Measurements from ENCODE around the gene UVRAG.
"Not testable (repeated sequence)": the region's sequence is repeated elsewhere in the genome, so short reads cannot be mapped to it uniquely, and the experiment has no call there.

The UVRAG gene

DNA sequence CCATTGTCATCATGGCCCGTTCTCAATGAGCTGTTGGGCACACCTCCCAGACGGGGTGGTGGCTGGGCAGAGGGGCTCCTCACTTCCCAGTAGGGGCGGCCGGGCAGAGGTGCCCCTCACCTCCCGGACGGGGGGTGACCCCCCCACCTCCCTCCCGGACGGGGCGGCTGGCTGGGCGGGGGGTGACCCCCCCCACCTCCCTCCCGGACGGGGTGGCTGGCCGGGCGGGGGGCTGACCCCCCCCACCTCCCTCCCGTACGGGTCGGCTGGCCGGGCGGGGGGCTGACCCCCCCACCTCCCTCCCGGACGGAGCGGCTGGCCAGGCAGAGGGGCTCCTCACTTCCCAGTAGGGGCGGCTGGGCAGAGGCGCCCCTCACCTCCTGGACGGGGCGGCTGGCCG, 62.3 kb downstream of the UVRAG start:
- Mint-ChIP-seq H3K36me3 (peaks cover 18% of the 10 kb centered on the region), H3K4me1 (peaks cover 31% of the 10 kb centered on the region)
- not testable (repeated sequence) for ATAC-seq (ENCODE audit: low read depth); H3K4me3 Mint-ChIP-seq; H3K27ac Mint-ChIP-seq; H3K27me3 Mint-ChIP-seq; H3K9me3 Mint-ChIP-seq; DNase-seq (ENCODE audit: low spot score in 2 of 2)

DNA sequence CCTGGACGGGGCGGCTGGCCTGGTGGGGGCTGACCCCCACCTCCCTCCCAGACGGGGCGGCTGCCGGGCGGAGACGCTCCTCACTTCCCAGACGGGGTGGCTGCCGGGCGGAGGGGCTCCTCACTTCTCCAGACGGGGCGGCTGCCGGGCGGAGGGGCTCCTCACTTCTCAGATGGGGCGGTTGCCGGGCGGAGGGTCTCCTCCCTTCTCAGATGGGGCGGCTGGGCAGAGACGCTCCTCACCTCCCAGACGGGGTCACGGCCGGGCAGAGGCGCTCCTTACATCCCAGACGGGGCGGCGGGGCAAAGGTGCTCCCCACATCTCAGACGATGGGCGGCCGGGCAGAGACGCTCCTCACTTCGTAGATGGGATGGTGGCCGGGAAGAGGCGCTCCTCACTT, 62.9 kb downstream of the UVRAG start:
- H3K36me3 Mint-ChIP-seq, result peaks cover 22% of the 10 kb centered on the region
- not testable (repeated sequence) for H3K27ac Mint-ChIP-seq

DNA sequence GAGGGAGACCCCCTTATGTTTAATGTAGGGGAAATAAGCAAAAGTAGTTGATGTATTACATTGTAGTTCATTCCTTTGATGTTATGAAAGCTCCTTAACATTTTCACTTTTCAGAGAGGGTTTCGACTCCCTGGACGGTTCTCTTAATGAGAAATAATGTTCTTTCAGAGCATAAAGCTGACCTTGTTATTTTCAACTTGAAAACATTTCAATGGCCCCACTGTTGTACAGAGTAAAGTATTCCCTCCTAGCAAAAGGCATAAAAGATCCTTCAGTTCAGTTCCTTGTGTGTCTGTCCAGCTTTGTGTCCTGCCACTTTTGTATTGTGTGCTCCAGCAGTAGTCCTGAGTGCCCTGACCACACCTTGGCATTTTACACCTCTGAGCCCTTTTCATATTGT, 63.9 kb downstream of the UVRAG start:
- Mint-ChIP-seq H3K9me3 (no peaks in the 10 kb centered on the region), H3K27ac (peak overlapping the region; percentile 42), H3K4me1 (peaks cover 20% of the 10 kb centered on the region), H3K27me3 (no peaks in the 10 kb centered on the region), H3K36me3 (peaks cover 24% of the 10 kb centered on the region), H3K4me3 (no peak overlapping the region)
- ATAC-seq (ENCODE audit: low read depth) (no peak), DNase-seq (ENCODE audit: low spot score in 2 of 2) (no peak)

More for the DNA sequence above, 62.9 kb downstream of the UVRAG start:
- not testable (repeated sequence) for H3K27me3 Mint-ChIP-seq; H3K9me3 Mint-ChIP-seq; DNase-seq (ENCODE audit: low spot score in 2 of 2); H3K4me3 Mint-ChIP-seq; ATAC-seq (ENCODE audit: low read depth)
- peaks cover 26% of the 10 kb centered on the region for H3K4me1 Mint-ChIP-seq

DNA sequence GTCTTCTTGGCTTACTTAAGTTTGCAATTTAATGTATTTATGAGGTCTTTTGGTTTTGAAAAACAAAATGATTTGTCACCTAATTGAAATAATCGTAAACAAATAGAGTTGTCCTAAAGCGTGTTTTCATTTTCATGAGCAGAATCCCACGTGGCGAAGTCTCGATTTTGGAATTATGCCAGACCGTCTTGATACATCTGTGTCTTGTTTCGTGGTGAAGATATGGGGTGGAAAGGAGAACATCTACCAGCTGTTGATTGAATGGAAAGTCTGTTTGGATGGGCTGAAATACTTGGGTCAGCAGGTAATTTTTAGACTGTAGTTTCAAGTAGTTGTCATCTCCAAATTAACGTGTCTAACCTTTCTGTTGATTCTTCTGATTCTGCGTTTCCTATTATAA, 64.7 kb downstream of the UVRAG start:
- no peaks in the 10 kb centered on the region for H3K9me3 Mint-ChIP-seq
- H3K27ac Mint-ChIP-seq, result peak overlapping the region; percentile 42
- H3K36me3 Mint-ChIP-seq, result peaks cover 27% of the 10 kb centered on the region
- no peaks in the 10 kb centered on the region for H3K27me3 Mint-ChIP-seq
- no peak for ATAC-seq (ENCODE audit: low read depth)
- no peak for DNase-seq (ENCODE audit: low spot score in 2 of 2)
- H3K4me1 Mint-ChIP-seq, result peaks cover 20% of the 10 kb centered on the region
- H3K4me3 Mint-ChIP-seq, result no peak overlapping the region

DNA sequence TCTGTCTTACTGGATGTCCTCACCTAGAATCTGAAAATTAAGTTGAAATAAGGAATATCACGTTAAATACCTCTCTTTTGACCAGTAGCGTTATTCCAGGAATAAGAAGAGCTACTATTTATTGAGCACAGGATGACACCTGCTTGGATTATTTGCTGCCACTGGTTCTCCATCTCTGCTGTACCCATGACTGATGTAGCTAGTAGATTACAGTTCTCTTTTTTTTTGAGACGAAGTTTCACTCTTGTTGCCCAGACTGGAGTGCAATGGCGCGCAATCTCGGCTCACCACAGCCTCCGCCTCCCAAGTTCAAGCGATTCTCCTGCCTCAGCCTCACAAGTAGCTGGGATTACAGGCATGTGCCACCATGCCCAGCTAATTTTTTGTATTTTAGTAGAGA, 65.3 kb downstream of the UVRAG start:
- H3K27ac Mint-ChIP-seq; H3K4me3 Mint-ChIP-seq; H3K27me3 Mint-ChIP-seq; H3K9me3 Mint-ChIP-seq; DNase-seq (ENCODE audit: low spot score in 2 of 2): not testable (repeated sequence)
- peak; percentile 31 for ATAC-seq (ENCODE audit: low read depth)
- H3K36me3 Mint-ChIP-seq, result peaks cover 26% of the 10 kb centered on the region
- peaks cover 20% of the 10 kb centered on the region for H3K4me1 Mint-ChIP-seq

DNA sequence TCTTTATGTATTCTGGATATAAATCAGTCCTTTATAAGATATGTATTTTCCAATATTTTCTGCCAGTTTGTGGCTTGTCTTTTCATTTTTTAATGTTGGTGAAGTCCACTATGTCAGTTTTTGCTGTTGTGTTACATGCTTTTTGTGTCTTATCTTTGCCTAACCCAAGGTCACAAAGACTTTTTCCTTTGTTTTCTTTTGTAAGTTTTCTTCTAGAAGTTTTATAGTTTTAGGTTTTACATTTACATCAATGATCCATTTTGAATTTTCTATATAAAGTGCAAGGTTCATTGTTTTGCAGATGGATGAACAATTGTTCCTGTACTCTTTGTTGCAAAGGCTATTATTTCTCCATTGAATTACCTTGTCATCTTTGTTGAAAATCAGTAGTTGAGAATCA, 69.3 kb downstream of the UVRAG start:
- Mint-ChIP-seq H3K9me3 (no peaks in the 10 kb centered on the region), H3K4me3 (no peak overlapping the region), H3K4me1 (peaks cover 23% of the 10 kb centered on the region), H3K27ac (peak overlapping the region; percentile 18), H3K36me3 (peaks cover 19% of the 10 kb centered on the region), H3K27me3 (no peaks in the 10 kb centered on the region)
- DNase-seq (ENCODE audit: low spot score in 2 of 2), result no peak
- no peak for ATAC-seq (ENCODE audit: low read depth)

DNA sequence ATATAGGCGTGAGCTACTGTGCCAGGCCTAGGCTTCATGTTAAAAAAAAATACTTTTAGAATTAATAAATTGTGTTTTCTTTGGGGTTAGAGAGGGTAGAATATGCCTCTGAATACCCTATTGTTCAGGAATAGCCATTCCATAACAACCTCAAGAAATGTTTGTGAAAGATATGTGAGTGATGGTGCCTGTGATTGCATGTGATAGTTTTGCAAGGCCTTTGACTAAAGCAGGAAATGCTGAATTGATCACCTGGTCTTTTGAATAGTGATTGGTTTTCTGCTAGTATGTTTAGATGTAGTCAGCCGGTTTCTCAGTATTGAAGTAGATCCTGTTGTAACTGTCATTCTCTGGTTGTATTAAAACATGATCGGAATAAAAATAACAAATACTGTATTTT, 73.4 kb downstream of the UVRAG start:
- DNase-seq (ENCODE audit: low spot score in 2 of 2), result no peak
- ATAC-seq (ENCODE audit: low read depth), result no peak
- peaks cover 41% of the 10 kb centered on the region for H3K4me1 Mint-ChIP-seq

DNA sequence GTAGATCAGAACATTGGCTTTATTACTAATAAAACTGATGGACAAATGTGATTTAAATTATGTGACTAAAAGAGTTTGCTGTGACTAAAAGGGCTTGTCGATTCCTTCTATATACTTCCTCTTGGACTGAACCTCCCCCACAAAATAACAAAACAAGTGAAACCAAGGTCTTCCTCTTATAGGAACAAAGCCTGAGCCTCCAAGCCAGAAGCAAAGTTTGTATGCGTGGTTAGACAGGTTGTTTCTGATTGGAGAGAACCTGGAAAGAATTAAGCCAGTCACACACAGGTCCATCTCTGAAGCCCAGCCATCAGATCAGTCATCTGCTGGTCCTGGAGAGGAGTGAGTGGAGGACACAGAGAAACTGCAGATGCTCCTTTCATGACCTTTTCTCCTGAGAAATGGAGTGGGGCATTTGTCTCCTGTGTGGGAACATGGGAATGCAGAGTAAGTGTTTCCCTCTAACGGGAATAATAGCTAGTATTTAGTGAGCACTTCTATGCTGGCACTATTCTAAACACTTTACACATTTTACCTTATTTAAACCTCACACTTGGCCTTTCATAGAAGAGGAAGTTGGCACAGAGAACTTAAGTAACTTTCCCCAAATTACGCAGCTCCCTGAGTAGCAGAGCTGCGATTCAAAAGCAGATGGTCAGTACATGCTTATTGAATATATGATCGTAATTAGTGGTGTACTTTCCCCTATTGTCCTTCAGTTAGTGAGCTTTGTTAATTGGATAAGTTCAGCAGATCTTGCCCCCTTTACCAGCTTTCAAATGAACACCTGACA, 77.1 kb downstream of the UVRAG start:
- no peaks in the 10 kb centered on the region for H3K9me3 Mint-ChIP-seq
- no peaks in the 10 kb centered on the region for H3K27me3 Mint-ChIP-seq
- peaks cover 14% of the 10 kb centered on the region for H3K36me3 Mint-ChIP-seq
- peak overlapping the region; percentile 59 for H3K4me3 Mint-ChIP-seq
- DNase-seq (ENCODE audit: low spot score in 2 of 2) (peak in 1 of 2 donors; percentile 45), ATAC-seq (ENCODE audit: low read depth) (peak; percentile 92)
- H3K4me1 Mint-ChIP-seq, result peaks cover 33% of the 10 kb centered on the region
- H3K27ac Mint-ChIP-seq, result peak overlapping the region; percentile 84

More for the DNA sequence above, 73.4 kb downstream of the UVRAG start:
- peaks cover 20% of the 10 kb centered on the region for H3K36me3 Mint-ChIP-seq
- H3K9me3 Mint-ChIP-seq, result no peaks in the 10 kb centered on the region
- H3K27me3 Mint-ChIP-seq, result no peaks in the 10 kb centered on the region
- H3K4me3 Mint-ChIP-seq, result no peak overlapping the region
- peak overlapping the region; percentile 84 for H3K27ac Mint-ChIP-seq

DNA sequence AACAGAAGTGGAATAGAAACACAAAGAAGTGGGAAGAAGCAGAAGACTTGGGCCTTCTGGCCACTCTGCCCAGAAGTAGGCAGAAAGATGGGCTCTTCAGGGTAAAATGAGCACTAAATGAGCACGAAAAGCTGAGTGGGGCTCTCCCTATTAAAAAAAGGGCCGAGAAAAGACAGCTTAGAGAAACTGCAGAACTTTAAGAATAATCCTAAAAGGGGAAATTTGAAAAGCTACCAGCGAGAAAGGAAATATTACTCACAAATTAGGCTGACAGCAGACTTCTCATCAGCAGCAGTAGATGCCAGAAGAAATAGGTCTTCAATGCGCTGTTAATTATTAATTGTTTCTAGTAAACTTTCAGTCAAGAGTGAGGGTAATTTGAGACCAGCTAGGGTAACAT, 78.2 kb downstream of the UVRAG start:
- DNase-seq (ENCODE audit: low spot score in 2 of 2) (no peak), ATAC-seq (ENCODE audit: low read depth) (no peak)
- Mint-ChIP-seq H3K27me3 (no peaks in the 10 kb centered on the region), H3K27ac (peak overlapping the region; percentile 84), H3K36me3 (peaks cover 14% of the 10 kb centered on the region), H3K4me3 (no peak overlapping the region), H3K4me1 (peaks cover 33% of the 10 kb centered on the region), H3K9me3 (no peaks in the 10 kb centered on the region)

DNA sequence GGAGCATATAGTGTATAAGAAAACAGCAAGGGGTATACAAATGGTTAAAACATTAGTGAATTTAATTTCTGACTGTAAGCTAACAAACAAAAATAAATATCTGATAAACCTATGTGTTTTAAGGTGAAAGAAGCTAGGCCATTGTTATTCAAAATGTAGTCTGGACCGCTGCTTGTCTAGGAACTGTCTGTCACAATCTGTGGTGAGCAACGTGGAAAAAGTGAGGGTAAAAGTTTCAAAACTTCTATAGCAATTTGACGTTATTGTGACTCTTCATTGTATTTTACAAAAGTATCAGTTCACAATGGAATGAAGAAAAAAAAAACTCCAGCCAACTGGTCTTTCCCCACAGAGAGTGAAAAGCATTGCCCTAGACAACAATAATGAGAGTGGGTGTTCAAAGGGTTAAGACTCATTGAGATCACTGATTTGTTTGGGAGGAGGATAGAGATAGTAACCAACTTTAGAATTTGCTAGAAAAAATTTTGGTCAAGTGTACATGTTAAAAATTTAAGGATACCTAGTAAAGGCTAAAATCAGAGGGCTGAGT, 79.1 kb downstream of the UVRAG start:
- H3K27ac Mint-ChIP-seq, result peak overlapping the region; percentile 57
- H3K4me1 Mint-ChIP-seq, result peaks cover 28% of the 10 kb centered on the region
- no peak for DNase-seq (ENCODE audit: low spot score in 2 of 2)
- H3K36me3 Mint-ChIP-seq, result peaks cover 14% of the 10 kb centered on the region
- H3K9me3 Mint-ChIP-seq, result no peaks in the 10 kb centered on the region
- no peak for ATAC-seq (ENCODE audit: low read depth)
- no peaks in the 10 kb centered on the region for H3K27me3 Mint-ChIP-seq
- H3K4me3 Mint-ChIP-seq, result no peak overlapping the region

DNA sequence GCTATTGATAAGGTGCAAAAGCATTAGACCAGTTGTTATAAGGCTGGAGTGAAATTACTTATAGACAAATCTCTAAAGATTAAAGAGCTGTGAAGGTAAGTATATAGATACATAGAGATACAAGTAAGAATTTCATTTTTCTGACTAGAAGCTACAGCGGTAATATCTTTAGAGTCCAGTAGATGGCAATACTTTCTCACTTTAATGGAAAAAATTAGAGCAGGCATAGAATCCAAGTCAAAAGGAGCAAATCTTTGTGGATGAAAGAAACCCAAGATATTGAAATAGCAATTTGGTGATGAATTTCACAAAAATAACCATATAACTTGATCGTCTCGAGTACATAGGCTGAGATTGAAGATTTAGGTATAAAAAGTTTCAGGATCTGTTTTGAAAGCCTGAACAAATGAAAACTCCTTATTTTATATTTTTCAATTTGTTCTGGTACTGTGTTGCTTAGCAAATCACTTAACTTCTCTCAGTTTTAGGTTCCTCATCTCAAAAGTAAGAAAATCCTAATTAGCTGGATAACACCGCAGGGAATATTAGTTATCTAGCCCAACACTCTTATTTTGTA, 81.9 kb downstream of the UVRAG start:
- Mint-ChIP-seq H3K27me3 (no peaks in the 10 kb centered on the region), H3K27ac (no peak overlapping the region), H3K4me3 (no peak overlapping the region), H3K9me3 (no peaks in the 10 kb centered on the region), H3K36me3 (peaks cover 12% of the 10 kb centered on the region), H3K4me1 (peaks cover 21% of the 10 kb centered on the region)
- ATAC-seq (ENCODE audit: low read depth) (no peak), DNase-seq (ENCODE audit: low spot score in 2 of 2) (no peak)

DNA sequence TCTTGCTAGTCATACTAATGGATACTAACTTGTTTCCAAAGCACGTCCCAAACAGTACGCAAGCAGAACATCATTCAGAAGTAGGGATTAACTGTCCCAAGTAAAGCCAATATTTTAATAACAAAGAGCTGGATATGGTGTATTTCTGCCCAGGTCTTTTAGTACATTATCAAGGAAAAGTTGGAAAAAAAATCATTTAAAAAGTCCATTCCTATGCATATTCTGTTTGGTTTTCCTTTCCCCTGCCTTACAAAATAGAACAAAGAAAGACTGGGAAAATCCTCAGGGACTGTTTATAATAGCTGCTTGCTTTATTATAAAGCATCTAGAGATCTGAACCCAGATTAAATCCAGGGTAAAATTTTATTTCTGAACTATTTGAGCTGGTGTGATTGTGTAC, 83.9 kb downstream of the UVRAG start:
- H3K36me3 Mint-ChIP-seq, result peaks cover 15% of the 10 kb centered on the region

DNA sequence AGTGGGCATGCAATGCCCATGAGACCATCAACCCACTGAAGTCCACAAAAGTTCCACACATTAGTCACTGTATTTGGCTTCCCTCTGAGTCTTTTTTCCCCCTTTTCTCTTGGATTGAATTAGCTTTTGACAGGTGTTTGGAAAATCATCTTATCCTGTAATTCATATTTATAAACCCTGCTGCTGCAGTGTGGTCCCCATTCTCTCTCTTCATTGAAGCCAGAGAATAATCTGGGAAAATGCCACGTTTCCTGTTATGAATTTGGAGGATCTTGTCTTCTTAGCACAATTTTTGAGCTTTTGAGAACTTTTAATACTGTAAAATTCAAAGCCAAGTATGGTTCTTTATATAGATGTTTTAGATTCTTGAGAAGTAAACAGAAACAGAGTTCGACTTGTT, 84.8 kb downstream of the UVRAG start:
- Mint-ChIP-seq H3K4me3 (no peak overlapping the region), H3K4me1 (peaks cover 23% of the 10 kb centered on the region), H3K36me3 (peaks cover 17% of the 10 kb centered on the region), H3K27ac (peak overlapping the region; percentile 35), H3K27me3 (no peaks in the 10 kb centered on the region), H3K9me3 (no peaks in the 10 kb centered on the region)
- DNase-seq (ENCODE audit: low spot score in 2 of 2) (no peak), ATAC-seq (ENCODE audit: low read depth) (no peak)

More for the DNA sequence above, 83.9 kb downstream of the UVRAG start:
- Mint-ChIP-seq H3K27ac (no peak overlapping the region), H3K9me3 (no peaks in the 10 kb centered on the region), H3K4me1 (peaks cover 20% of the 10 kb centered on the region), H3K4me3 (no peak overlapping the region), H3K27me3 (no peaks in the 10 kb centered on the region)
- ATAC-seq (ENCODE audit: low read depth) (no peak), DNase-seq (ENCODE audit: low spot score in 2 of 2) (no peak)

DNA sequence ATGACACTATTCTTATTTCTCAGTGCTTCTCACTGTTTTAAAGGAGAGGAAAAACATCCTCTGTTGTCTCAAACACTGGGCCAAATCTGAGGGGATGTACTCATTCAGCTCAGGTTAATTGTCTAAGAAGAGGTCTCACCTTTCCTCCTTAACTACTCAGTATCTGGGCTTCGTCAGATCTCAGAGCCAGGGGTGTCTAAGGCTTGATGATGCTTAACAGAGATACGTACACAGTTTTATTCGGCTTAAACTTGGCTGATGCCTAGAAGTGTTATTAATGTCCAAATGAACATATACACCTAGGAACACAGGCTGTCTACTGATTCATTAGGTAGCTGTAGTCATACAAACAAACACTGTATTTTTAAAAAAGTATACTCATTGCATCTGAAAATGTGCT, 85.8 kb downstream of the UVRAG start:
- DNase-seq (ENCODE audit: low spot score in 2 of 2) (no peak), ATAC-seq (ENCODE audit: low read depth) (no peak)
- Mint-ChIP-seq H3K36me3 (peaks cover 21% of the 10 kb centered on the region), H3K27me3 (no peaks in the 10 kb centered on the region), H3K9me3 (no peaks in the 10 kb centered on the region), H3K27ac (no peak overlapping the region), H3K4me3 (no peak overlapping the region), H3K4me1 (peaks cover 24% of the 10 kb centered on the region)

Measured in memory B cell (primary cell).